Choroid plexus epithelial cell (primary cell): ENCODE measurements around the gene CDH4.
A peak's percentile ranks its signal among the peaks of the same experiment; 100 is the strongest.

Experiments
- DNase-seq: peaks from one replicate; pipeline ENCODE4 v3.0.0-alpha.2; 2010; ENCODE audit warnings: low read depth
- H3K4me3 ChIP-seq: 2 replicates; pipeline ENCODE4 v1.5.1; 2011; ENCODE audit warnings: low read depth, mild to moderate bottlenecking, control low read depth, low read length, moderate library complexity
- CTCF ChIP-seq: conservative IDR thresholded peaks from 2 replicates; pipeline ENCODE4 v1.5.1; 2011; ENCODE audit warnings: low read depth, mild to moderate bottlenecking, control low read depth, inconsistent platforms, low read length, moderate library complexity

CDH4 gene

GRCh38 chr20:61290721-61291120, 38.7 kb downstream of the CDH4 start:
- no peak for DNase-seq
- no peak overlapping the region for H3K4me3 ChIP-seq
- TF ChIP-seq CTCF, result no peak

- DNase-seq, result no peak
- no peak overlapping the region for H3K4me3 ChIP-seq
Measured at GRCh38 chr20:61291166-61291829, 39.2 kb downstream of the CDH4 start.

GRCh38 chr20:61292391-61292790, 40.3 kb downstream of the CDH4 start:
- no peak for DNase-seq

More at GRCh38 chr20:61291166-61291829, 39.2 kb downstream of the CDH4 start:
- no peak for TF ChIP-seq CTCF

GRCh38 chr20:61292821-61293612, 41.0 kb downstream of the CDH4 start:
- TF ChIP-seq CTCF, result no peak
- no peak overlapping the region for H3K4me3 ChIP-seq
- no peak for DNase-seq

More at GRCh38 chr20:61292391-61292790, 40.3 kb downstream of the CDH4 start:
- no peak overlapping the region for H3K4me3 ChIP-seq
- TF ChIP-seq CTCF, result no peak

- DNase-seq, result no peak
- no peak for TF ChIP-seq CTCF
- no peak overlapping the region for H3K4me3 ChIP-seq
Measured at GRCh38 chr20:61293951-61294350, 41.9 kb downstream of the CDH4 start.

- TF ChIP-seq CTCF, result no peak
- H3K4me3 ChIP-seq, result no peak overlapping the region
- DNase-seq, result peak; percentile 23
Measured at GRCh38 chr20:61295249-61295648, 43.2 kb downstream of the CDH4 start.
